Measurements from ENCODE around the gene WDCP.
"Not testable (repeated sequence)": the region's sequence is repeated elsewhere in the genome, so short reads cannot be mapped to it uniquely, and the experiment has no call there.

WDCP gene, protein sequence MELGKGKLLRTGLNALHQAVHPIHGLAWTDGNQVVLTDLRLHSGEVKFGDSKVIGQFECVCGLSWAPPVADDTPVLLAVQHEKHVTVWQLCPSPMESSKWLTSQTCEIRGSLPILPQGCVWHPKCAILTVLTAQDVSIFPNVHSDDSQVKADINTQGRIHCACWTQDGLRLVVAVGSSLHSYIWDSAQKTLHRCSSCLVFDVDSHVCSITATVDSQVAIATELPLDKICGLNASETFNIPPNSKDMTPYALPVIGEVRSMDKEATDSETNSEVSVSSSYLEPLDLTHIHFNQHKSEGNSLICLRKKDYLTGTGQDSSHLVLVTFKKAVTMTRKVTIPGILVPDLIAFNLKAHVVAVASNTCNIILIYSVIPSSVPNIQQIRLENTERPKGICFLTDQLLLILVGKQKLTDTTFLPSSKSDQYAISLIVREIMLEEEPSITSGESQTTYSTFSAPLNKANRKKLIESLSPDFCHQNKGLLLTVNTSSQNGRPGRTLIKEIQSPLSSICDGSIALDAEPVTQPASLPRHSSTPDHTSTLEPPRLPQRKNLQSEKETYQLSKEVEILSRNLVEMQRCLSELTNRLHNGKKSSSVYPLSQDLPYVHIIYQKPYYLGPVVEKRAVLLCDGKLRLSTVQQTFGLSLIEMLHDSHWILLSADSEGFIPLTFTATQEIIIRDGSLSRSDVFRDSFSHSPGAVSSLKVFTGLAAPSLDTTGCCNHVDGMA

GRCh38 chr2:24046930-24047702 lies at the start of gene WDCP:
Gene WDCP (minus strand): TSS chr2:24047391. CDS start chr2:24039494, 7,897 bp downstream.
- peak; percentile 87 to 90 for DNase-seq

DNA sequence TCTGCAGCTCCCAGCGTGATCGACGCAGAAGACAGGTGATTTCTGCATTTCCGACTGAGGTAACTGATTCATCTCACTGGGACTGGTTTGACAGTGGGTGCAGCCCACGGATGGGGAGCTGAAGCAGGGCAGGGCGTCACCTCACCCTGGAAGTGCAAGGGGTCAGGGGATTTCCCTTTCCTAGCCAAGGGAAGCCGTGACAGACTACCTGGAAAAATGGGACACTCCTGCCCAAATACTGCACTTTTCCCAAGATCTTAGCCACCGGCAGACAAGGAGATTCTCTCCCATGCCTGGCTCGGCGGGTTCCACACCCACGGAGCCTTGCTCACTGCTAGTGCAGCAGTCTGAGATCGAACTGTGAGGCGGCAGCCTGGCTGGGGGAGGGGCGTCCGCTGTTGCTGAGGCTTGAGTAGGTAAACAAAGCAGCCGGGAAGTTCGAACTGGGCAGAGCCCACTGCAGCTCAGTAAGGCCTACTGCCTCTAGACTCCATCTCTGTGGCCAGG lies 48.0 kb upstream of the WDCP start:
- DNase-seq: not testable (repeated sequence)

DNA sequence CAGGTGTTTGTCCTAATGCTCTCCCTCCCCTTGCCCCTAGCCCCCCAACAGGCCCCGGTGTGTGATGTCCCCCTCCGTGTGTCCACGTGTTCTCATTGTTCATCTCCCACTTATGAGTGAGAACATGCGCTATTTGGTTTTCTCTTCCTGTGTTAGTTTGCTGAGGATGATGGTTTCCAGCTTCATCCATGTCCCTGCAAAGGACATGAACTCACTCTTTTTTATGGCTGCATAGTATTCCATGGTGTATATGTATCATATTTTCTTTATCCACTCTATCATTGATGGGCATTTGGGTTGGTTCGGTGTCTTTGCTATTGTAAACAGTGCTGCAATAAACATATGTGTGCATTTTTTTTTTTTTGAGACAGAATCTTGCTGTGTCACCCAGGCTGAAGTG lies 46.1 kb upstream of the WDCP start:
- not testable (repeated sequence) for DNase-seq

GRCh38 chr2:24088821-24089359 lies 41.7 kb upstream of the WDCP start:
- no peak for DNase-seq

GRCh38 chr2:24087032-24087431 lies 39.8 kb upstream of the WDCP start:
- no peak for DNase-seq

- no peak for DNase-seq
Observed at GRCh38 chr2:24086241-24086640, 39.0 kb upstream of the WDCP start.

- no peak for DNase-seq
Observed at GRCh38 chr2:24085200-24085489, 38.0 kb upstream of the WDCP start.

GRCh38 chr2:24084386-24085199 lies 37.4 kb upstream of the WDCP start, which contains the start of gene TP53I3:
Gene TP53I3 (minus strand): TSS chr2:24084834. CDS start chr2:24084326, 508 bp downstream.
- DNase-seq: peak; percentile 71 to 73

- DNase-seq: no peak
Observed at GRCh38 chr2:24083567-24084385, 36.6 kb upstream of the WDCP start.

- DNase-seq: no peak
Observed at GRCh38 chr2:24082787-24083566, 35.8 kb upstream of the WDCP start.

GRCh38 chr2:24080701-24081100 lies 33.5 kb upstream of the WDCP start:
- no peak for DNase-seq

DNA sequence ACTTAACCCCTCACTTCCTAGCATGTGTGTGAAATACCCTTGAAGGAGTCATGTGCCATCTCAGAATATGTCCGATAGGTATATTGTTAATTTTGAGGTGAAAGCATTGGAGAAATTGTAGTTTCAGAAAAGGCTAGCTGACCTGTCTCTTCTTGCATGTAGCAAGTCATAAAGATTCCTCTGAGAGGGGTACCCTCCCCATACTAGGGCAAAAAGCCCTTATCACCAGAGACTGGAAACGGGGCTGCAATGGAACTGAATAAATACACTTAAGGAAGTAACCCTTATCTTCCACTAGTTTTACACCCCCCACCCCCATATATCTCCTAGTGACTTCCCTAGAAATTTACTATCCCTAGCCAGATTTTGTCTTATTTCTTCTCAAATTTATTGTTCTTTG lies 30.7 kb upstream of the WDCP start:
- DNase-seq: no peak

- no peak for DNase-seq
Observed at GRCh38 chr2:24077535-24077877, 30.3 kb upstream of the WDCP start.

DNA sequence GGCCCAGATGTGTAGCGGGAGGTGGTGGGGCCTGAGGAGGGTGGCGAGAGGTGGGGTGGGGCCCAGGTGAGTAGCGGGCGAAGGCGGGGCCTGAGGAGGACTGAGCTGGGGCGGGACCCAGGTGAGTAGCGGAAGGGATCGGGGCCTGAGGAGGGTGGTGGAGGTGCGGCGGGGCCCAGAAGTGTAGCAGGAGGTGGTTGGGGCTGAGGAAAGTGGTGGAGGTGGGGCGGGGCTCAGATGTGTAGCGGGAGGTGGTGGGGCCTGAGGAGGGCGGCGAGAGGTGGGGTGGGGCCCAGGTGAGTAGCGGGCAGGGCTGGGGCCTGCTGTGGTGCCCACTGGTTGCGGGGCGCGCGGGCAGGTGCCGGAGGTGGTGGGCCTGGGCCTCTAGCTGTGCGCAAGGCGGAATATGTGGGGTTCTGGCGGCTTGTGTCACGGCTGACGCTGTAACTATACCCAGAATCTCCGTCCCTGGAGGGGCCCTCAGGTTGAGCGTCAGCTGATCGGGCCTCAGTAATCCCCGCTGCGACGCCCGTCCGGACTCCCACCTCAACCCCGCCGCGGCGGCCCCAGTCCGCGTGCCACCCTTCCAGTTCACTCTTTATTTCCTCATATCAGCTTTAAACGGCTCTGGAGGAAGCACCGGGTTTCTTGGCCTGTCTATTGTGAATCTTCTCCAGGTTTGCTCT lies 29.8 kb upstream of the WDCP start:
- no peak for DNase-seq

GRCh38 chr2:24075915-24076848 lies 29.0 kb upstream of the WDCP start, which contains the start of gene SF3B6:
Gene SF3B6 (minus strand): TSS chr2:24076326. CDS start chr2:24076229, 97 bp downstream.
- DNase-seq: peak; percentile 100

GRCh38 chr2:24075259-24075658 lies 28.1 kb upstream of the WDCP start:
- DNase-seq: no peak

DNA sequence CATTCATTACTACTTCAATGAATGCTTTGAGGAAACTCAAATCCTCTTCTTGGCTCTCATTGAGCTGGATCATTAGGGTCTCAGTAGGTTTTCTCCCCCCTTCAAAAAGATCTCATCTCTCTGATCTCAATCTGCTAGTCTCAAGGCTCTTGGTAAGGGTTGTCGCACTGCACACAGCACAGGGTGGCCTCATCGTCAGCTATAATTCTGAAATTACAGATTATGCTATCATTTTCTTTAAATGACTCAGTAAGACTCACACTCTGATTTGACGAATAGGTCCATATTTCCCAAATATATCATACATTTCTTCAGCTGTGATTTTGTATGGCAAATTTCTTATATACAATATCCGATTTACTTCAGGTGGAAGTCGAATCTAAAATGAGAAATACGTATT lies 26.6 kb upstream of the WDCP start:
- DNase-seq: no peak

DNA sequence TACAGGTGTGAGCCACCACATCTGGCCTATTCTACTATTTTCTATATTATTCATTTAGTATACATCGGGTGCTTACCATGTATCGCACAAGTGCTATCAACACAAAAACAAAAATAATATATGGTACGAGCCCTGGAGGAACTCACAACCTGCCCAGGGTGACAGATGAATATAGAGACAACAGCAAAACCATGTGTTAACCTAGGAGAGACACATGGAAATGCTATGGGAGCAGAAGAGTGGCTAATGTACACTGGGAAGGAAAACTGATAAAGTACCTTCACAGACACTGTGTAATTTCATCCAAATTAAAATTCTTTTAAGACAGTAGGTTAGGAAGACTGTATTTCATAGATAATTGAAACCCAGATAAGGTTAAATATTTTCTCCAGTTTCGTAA lies 25.1 kb upstream of the WDCP start:
- no peak for DNase-seq

DNA sequence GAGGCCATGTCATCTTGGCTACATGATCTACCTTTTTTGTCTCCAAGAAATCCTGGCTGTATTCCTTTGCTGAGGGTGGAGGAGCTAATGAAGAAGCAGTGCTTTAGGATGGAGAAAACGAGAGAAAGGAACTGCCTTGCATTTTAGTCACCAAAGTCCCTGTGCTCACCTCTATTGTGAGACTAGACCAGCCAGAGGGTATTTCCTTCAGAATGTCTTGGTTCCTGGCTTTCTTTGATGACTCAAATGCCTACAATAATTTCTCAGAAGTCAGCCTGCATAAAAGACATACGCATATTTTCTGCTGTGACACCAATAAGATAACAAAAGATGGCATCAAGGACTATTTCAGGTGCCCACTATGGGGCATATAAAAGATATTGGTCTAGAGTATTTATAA lies 18.1 kb upstream of the WDCP start:
- DNase-seq: no peak
